HepG2 (cell line): ENCODE results near the gene RAC3. TPM values are rescaled to one million over a fixed set of nuclear protein-coding genes. Genes with fewer than 3 reads are reported as not detected.

Experiments used
- ETV6 ChIP-seq: sonication (generic); formaldehyde crosslinking; conservative IDR thresholded peaks from 2 replicates; pipeline ENCODE4 v1.4.0; 2020; ENCODE audit warnings: missing genetic modification reagents
- KDM2A ChIP-seq: sonication (generic); formaldehyde crosslinking; IDR thresholded peaks from 2 replicates; pipeline ENCODE4 v1.4.0; 2020; ENCODE audit warnings: low read depth, missing genetic modification reagents, borderline replicate concordance
- KLF13 ChIP-seq: sonication (generic); formaldehyde crosslinking; IDR thresholded peaks from 2 replicates; pipeline ENCODE4 v1.4.0; 2020; ENCODE audit warnings: mild to moderate bottlenecking, missing genetic modification reagents
- KLF6 ChIP-seq: IDR thresholded peaks from 2 replicates; pipeline ENCODE4 v1.8.0; 2016; ENCODE audit warnings: missing biosample characterization, missing genetic modification reagents
- NFATC3 ChIP-seq: sonication (generic); formaldehyde crosslinking; IDR thresholded peaks from 2 replicates; pipeline ENCODE4 v1.5.1; 2020; ENCODE audit warnings: mild to moderate bottlenecking, missing genetic modification reagents
- NFKB2 ChIP-seq: sonication (generic); formaldehyde crosslinking; IDR thresholded peaks from 2 replicates; pipeline ENCODE4 v1.4.0; 2020; ENCODE audit warnings: missing genetic modification reagents, borderline replicate concordance
- REPIN1 ChIP-seq: sonication (generic); formaldehyde crosslinking; IDR thresholded peaks from 2 replicates; pipeline ENCODE4 v1.8.0; 2022; ENCODE audit warnings: missing genetic modification reagents, low read depth, mild to moderate bottlenecking, borderline replicate concordance
- REST ChIP-seq, 2 experiments: IDR thresholded peaks; 2 replicates each; pipeline ENCODE4 v1.6.1; 2011 to 2012; ENCODE audit warnings: low read length in 2 of 2, borderline replicate concordance in 1 of 2, low read depth in 1 of 2, mild to moderate bottlenecking in 1 of 2, moderate library complexity in 1 of 2
- RFX5 ChIP-seq: IDR thresholded peaks from 2 replicates; pipeline ENCODE4 v1.6.1; 2011; ENCODE audit warnings: low read depth, low read length, improper control_type of control experiment
- THAP11 ChIP-seq: IDR thresholded peaks from 2 replicates; pipeline ENCODE4 v1.6.1; 2016; ENCODE audit warnings: missing biosample characterization, missing genetic modification reagents
- ZIK1 ChIP-seq: sonication (generic); formaldehyde crosslinking; IDR thresholded peaks from 2 replicates; pipeline ENCODE4 v1.5.0; 2020; ENCODE audit warnings: mild to moderate bottlenecking, low read depth, missing genetic modification reagents, borderline replicate concordance
- ZNF33B ChIP-seq: sonication (generic); formaldehyde crosslinking; IDR thresholded peaks from 2 replicates; pipeline ENCODE4 v1.5.1; 2020; ENCODE audit warnings: mild to moderate bottlenecking, missing genetic modification reagents
- ZNF569 ChIP-seq: sonication (generic); formaldehyde crosslinking; IDR thresholded peaks from 2 replicates; pipeline ENCODE4 v1.5.0; 2020; ENCODE audit warnings: mild to moderate bottlenecking, missing genetic modification reagents, moderate library complexity, borderline replicate concordance
- ZSCAN22 ChIP-seq: sonication (generic); formaldehyde crosslinking; IDR thresholded peaks from 2 replicates; pipeline ENCODE4 v1.4.0; 2020; ENCODE audit warnings: mild to moderate bottlenecking, missing genetic modification reagents
- ZSCAN9 ChIP-seq: IDR thresholded peaks from 2 replicates; pipeline ENCODE4 v1.6.1; 2016; ENCODE audit warnings: borderline replicate concordance
- polyA plus RNA-seq, 8 experiments: library from polyadenylated mRNA; depleted of rRNA in 3 of 8; stranded (reverse) in 7 of 8; unstranded in 1 of 8; fragments of >200 nt; fragmentation: Illumina TruSeq in 4 of 8; extraction: Trizol in 4 of 8; gene quantifications; 2 replicates each; pipeline versions ENCODE4 v1.2.1 to v1.2.3, GENCODE V29; 2011 to 2016; ENCODE audit warnings: low read depth in 4 of 8, missing spikeins in 1 of 8, mixed read lengths in 1 of 8; ENCODE audit not compliant: insufficient read depth in 1 of 8
- total RNA-seq, 5 experiments: library from RNA; depleted of rRNA; stranded (reverse); fragments of >200 nt; fragmentation: Illumina TruSeq; extraction: Trizol; gene quantifications; 2 replicates each; pipeline ENCODE4 v1.2.3, GENCODE V29; 2016; ENCODE audit warnings: low read depth in 1 of 5
- TF ChIP-seq, protein P1 (sequence below): sonication (generic); formaldehyde crosslinking; IDR thresholded peaks from 2 replicates; pipeline ENCODE4 v1.5.1; 2020; ENCODE audit warnings: mild to moderate bottlenecking, moderate library complexity, missing genetic modification reagents
- TF ChIP-seq, protein P2 (sequence below): sonication (generic); formaldehyde crosslinking; IDR thresholded peaks from 2 replicates; pipeline ENCODE4 v1.4.0; 2020; ENCODE audit warnings: mild to moderate bottlenecking, missing genetic modification reagents, borderline replicate concordance

RAC3 gene
- total and polyA plus RNA-seq, 2 of the 13 experiments (the other 11 are each of a cell fraction or from before 2014, with no cell fraction given), result 10.5 to 21.3 TPM

DNA sequence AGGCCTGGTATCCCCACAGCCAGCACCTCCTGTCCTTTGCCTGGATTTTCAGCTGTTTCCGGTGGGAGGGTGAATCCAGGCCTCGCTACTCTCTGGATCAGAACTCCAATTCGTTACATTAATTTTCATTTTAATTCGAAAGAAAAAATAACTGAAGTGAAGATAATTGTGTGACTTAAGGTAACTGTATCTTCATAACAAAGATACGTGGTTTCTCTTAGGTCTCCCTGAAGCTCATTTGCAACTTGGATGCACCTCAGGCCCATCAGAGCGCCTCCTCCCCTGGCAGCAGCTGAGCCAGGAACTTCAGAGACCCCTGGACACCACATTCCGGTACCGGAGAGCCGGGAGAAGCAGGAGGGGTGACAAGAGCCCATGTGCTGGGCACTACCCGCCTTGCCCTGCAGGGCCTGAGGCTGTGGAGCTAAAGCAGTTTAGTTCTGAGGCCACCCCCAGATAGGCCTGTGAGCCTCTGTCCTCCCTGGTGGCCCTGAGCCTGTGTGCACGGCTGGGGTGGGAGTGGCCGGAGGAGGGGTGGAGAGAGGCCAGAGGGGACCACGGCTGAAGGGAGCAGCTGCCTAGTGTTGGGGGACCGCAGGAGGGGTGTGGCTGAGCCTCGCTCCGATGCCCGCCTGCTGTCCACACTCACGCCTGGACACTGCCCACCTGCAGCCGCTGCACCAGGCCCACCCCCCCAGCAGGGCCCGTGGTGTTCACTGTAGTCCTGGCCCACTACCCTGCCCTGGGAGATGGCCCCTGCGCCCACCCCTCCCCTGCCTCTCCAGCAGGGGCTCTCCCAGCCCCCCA lies 45.5 kb downstream of the RAC3 start (continued):
- TF ChIP-seq, protein P1, sequence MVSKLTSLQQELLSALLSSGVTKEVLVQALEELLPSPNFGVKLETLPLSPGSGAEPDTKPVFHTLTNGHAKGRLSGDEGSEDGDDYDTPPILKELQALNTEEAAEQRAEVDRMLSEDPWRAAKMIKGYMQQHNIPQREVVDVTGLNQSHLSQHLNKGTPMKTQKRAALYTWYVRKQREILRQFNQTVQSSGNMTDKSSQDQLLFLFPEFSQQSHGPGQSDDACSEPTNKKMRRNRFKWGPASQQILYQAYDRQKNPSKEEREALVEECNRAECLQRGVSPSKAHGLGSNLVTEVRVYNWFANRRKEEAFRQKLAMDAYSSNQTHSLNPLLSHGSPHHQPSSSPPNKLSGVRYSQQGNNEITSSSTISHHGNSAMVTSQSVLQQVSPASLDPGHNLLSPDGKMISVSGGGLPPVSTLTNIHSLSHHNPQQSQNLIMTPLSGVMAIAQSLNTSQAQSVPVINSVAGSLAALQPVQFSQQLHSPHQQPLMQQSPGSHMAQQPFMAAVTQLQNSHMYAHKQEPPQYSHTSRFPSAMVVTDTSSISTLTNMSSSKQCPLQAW (CRISPR knock-in tag), result 0 out of 2 replicates have a peak, but pooled peaks have one; percentile 30
- 0 out of 2 replicates have a peak, but pooled peaks have one; percentile 29 for TF ChIP-seq REPIN1 (CRISPR knock-in tag)
- no peak for TF ChIP-seq NFATC3 (CRISPR knock-in tag)
- TF ChIP-seq KLF6 (CRISPR knock-in tag), result no peak
- TF ChIP-seq RFX5, result 0 out of 2 replicates have a peak, but pooled peaks have one; percentile 9
- TF ChIP-seq ZSCAN22 (CRISPR knock-in tag), result no peak
- no peak for TF ChIP-seq REST (IDR thresholded peaks at IDR 0.05; ENCODE audit: borderline replicate concordance in 1 of 2, low read depth in 1 of 2, low read length in 2 of 2)
- no peak for TF ChIP-seq NFKB2 (CRISPR knock-in tag)
- TF ChIP-seq THAP11 (CRISPR knock-in tag), result no peak
- TF ChIP-seq, protein P2, sequence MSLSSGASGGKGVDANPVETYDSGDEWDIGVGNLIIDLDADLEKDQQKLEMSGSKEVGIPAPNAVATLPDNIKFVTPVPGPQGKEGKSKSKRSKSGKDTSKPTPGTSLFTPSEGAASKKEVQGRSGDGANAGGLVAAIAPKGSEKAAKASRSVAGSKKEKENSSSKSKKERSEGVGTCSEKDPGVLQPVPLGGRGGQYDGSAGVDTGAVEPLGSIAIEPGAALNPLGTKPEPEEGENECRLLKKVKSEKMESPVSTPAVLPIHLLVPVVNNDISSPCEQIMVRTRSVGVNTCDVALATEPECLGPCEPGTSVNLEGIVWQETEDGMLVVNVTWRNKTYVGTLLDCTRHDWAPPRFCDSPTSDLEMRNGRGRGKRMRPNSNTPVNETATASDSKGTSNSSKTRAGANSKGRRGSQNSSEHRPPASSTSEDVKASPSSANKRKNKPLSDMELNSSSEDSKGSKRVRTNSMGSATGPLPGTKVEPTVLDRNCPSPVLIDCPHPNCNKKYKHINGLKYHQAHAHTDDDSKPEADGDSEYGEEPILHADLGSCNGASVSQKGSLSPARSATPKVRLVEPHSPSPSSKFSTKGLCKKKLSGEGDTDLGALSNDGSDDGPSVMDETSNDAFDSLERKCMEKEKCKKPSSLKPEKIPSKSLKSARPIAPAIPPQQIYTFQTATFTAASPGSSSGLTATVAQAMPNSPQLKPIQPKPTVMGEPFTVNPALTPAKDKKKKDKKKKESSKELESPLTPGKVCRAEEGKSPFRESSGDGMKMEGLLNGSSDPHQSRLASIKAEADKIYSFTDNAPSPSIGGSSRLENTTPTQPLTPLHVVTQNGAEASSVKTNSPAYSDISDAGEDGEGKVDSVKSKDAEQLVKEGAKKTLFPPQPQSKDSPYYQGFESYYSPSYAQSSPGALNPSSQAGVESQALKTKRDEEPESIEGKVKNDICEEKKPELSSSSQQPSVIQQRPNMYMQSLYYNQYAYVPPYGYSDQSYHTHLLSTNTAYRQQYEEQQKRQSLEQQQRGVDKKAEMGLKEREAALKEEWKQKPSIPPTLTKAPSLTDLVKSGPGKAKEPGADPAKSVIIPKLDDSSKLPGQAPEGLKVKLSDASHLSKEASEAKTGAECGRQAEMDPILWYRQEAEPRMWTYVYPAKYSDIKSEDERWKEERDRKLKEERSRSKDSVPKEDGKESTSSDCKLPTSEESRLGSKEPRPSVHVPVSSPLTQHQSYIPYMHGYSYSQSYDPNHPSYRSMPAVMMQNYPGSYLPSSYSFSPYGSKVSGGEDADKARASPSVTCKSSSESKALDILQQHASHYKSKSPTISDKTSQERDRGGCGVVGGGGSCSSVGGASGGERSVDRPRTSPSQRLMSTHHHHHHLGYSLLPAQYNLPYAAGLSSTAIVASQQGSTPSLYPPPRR, result no peak
- TF ChIP-seq ZSCAN9 (CRISPR knock-in tag), result no peak
- TF ChIP-seq ZNF33B (CRISPR knock-in tag), result no peak
- TF ChIP-seq ZNF569 (CRISPR knock-in tag), result no peak
- TF ChIP-seq KLF13, result no peak
- peak; percentile 54; the same call in 1 of the 2 replicates for TF ChIP-seq ETV6 (CRISPR knock-in tag)
- peak; percentile 78 for TF ChIP-seq KDM2A (CRISPR knock-in tag)
- no peak for TF ChIP-seq ZIK1 (CRISPR knock-in tag)
